IPS-18a (cell line): ENCODE measurements around the gene CRIP2.

Experiments
- H3K27ac ChIP-seq: one replicate; pipeline ENCODE4 v1.5.1; 2013; ENCODE audit warnings: low read length
- H3K27me3 ChIP-seq: one replicate; pipeline ENCODE4 v1.6.1; 2013; ENCODE audit warnings: mild to moderate bottlenecking, low read length; ENCODE audit not compliant: control insufficient read depth, insufficient read depth
- H3K36me3 ChIP-seq: one replicate; pipeline ENCODE4 v1.6.1; 2013; ENCODE audit warnings: low read depth, low read length; ENCODE audit not compliant: control insufficient read depth
- H3K4me1 ChIP-seq: one replicate; pipeline ENCODE4 v1.6.1; 2013; ENCODE audit warnings: low read depth, low read length; ENCODE audit not compliant: control insufficient read depth
- H3K4me3 ChIP-seq: one replicate; pipeline ENCODE4 v1.5.1; 2013; ENCODE audit warnings: low read length
- H3K9ac ChIP-seq: one replicate; pipeline ENCODE4 v1.6.1; 2013; ENCODE audit warnings: mild to moderate bottlenecking, low read length, moderate library complexity
- H3K9me3 ChIP-seq: one replicate; pipeline ENCODE4 v1.6.1; 2013; ENCODE audit warnings: low read depth, low read length; ENCODE audit not compliant: control insufficient read depth

The CRIP2 gene

DNA sequence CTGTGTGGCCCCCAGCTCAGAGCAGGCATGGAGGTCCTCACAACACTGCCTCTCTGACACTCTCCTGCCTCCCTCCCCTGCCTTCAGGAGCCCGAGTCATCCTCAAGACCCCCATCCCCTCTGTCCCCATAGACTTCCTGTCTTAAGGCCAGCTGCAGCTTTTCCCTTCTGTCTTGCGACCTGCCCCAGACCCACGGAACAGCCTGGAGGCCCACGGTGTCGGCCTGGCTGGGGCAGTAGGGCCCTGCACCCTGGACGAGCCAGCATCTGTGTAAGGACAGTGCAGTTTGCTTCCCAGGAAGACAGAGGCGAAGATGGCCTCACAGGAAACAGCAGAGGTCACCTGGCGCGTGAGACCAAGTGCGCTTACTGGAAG, 26.1 kb downstream of the CRIP2 start:
- Histone ChIP-seq H3K4me1 (no peaks in the 10 kb centered on the region), H3K36me3 (no peaks in the 10 kb centered on the region), H3K27me3 (no peaks in the 10 kb centered on the region), H3K4me3 (no peak overlapping the region), H3K27ac (no peak overlapping the region), H3K9ac (no peak overlapping the region), H3K9me3 (no peaks in the 10 kb centered on the region)

DNA sequence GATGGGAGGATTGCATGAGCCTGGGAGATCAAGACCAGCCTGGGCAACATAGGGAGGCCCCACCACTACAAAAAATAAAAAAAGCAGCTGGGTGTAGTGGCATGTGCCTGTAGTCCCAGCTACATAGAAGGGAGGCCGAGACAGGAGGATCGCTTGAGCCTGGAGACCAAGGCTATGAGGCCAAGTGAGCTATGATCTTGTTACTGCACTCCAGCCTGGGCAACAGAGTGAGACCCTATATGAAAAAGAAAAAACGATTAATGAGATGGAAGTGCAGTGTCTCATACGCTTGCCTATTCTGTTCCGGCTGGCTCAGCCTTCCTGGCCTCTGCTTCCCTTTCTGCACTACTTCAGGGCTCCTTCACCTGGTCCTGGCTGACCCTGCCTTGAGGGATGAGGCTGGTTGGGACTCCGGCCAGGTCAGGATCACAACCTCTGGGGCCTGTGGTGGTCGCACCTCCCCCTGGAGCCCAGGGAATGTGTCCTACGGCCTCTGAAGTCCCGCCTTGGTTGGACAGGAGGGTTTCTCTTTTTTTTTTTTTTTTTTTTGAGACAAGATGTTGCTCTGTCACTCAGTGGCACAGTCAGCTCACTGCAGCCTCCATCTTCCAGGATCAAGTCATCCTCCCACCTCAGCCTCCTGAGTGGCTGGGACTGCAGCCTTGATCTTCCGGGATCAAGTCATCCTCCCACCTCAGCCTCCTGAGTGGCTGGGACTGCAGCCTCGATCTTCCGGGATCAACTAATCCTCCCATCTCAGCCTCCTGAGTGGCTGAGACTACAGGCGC, 27.1 kb downstream of the CRIP2 start:
- H3K9me3 ChIP-seq: no peaks in the 10 kb centered on the region
- H3K27me3 ChIP-seq: no peaks in the 10 kb centered on the region
- H3K9ac ChIP-seq: no peak overlapping the region
- H3K27ac ChIP-seq: no peak overlapping the region
- no peaks in the 10 kb centered on the region for H3K36me3 ChIP-seq
- H3K4me1 ChIP-seq: no peaks in the 10 kb centered on the region
- no peak overlapping the region for H3K4me3 ChIP-seq

GRCh38 chr14:105502446-105503295, 28.1 kb downstream of the CRIP2 start:
- H3K4me1 ChIP-seq: no peaks in the 10 kb centered on the region
- H3K4me3 ChIP-seq: no peak overlapping the region
- H3K27me3 ChIP-seq: no peaks in the 10 kb centered on the region
- no peaks in the 10 kb centered on the region for H3K36me3 ChIP-seq
- H3K9me3 ChIP-seq: no peaks in the 10 kb centered on the region
- H3K9ac ChIP-seq: no peak overlapping the region
- H3K27ac ChIP-seq: no peak overlapping the region

DNA sequence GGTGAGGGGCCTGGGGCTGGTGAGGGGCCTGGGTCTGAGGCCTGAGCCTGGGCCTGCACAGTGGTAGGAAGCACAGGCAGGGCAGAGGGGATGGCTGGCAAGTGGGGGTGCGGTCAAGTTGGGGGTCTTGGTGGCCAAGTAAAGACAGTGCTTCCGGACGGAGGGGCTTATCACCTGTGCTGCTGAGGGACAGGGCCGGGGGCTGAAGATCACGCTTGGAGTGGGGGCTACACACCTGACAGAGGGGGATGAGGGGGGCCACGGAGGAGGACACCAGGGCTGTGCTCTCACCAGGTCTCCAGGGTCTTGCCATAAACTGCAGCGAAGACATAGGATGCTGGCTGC, 28.6 kb downstream of the CRIP2 start:
- Histone ChIP-seq H3K4me3 (no peak overlapping the region), H3K27ac (no peak overlapping the region), H3K36me3 (no peaks in the 10 kb centered on the region), H3K9me3 (no peaks in the 10 kb centered on the region), H3K4me1 (no peaks in the 10 kb centered on the region), H3K27me3 (peaks cover 4% of the 10 kb centered on the region), H3K9ac (no peak overlapping the region)

DNA sequence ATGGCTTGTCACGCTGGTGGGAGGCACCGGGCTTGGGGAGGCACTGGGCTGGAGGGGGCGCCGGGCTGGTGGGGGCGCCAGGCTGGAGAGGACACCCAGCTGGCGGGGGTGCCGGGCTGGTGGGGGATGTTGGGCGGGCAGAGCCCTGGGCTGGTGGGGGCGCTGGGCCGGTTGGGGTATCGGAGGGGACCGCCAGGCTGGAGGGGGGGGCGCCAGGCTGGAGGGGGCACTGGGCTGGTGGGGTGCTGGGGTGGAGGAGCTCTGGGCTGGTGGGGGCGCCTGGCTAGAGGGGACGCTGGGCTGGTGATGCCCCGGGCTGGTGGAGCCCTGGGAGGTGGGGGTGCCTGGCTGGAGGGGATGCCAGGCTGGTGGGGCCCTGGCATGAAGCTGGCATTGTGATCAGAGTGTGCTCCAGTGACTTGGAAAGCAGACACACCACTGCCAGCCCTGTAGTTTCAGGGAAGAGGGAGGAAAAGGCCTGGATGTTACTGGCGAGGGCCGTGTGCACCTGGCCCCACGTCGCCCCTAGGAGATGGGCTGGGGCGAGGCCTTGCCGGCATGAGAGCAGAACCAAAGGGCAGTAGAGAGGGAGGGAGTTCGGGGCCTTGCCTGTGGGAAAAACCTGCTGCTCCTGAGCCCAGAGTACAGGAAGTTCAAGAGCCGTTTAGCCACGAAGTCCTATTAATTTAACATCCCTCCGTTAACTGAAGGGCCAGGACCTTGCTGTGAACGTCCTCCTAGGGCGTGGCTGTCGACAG, 29.5 kb downstream of the CRIP2 start:
- Histone ChIP-seq H3K9me3 (no peaks in the 10 kb centered on the region), H3K27me3 (peaks cover 4% of the 10 kb centered on the region), H3K27ac (no peak overlapping the region)

GRCh38 chr14:105505101-105505500, 30.5 kb downstream of the CRIP2 start:
- H3K36me3 ChIP-seq: no peaks in the 10 kb centered on the region
- H3K27me3 ChIP-seq: peaks cover 4% of the 10 kb centered on the region
- H3K4me1 ChIP-seq: no peaks in the 10 kb centered on the region
- H3K9ac ChIP-seq: no peak overlapping the region
- H3K9me3 ChIP-seq: no peaks in the 10 kb centered on the region
- no peak overlapping the region for H3K4me3 ChIP-seq
- no peak overlapping the region for H3K27ac ChIP-seq

More for the DNA sequence above, 29.5 kb downstream of the CRIP2 start:
- Histone ChIP-seq H3K36me3 (no peaks in the 10 kb centered on the region), H3K4me3 (no peak overlapping the region), H3K4me1 (no peaks in the 10 kb centered on the region), H3K9ac (no peak overlapping the region)

DNA sequence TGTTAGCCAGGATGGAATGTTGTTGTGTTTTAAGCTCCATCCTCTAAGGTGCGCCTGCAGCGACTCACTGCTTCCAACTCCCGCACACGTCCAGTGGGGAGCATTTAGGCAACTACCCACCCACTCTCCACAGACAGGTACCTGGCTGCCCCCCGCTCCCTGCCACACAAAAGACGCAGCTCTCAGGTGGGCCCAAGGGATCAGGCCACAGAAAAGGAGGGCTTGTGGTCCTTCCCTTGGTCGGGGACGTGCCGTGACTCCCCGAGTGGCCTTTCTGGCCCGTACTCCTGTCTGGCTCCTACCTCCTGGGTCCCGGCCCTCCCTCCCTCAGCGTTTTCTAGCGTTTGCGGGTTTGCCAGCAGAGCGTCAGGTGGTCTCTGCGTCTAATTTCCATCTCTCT, 32.6 kb downstream of the CRIP2 start:
- Histone ChIP-seq H3K4me1 (no peaks in the 10 kb centered on the region), H3K4me3 (no peak overlapping the region), H3K27ac (no peak overlapping the region), H3K9me3 (no peaks in the 10 kb centered on the region), H3K27me3 (peaks cover 13% of the 10 kb centered on the region), H3K36me3 (no peaks in the 10 kb centered on the region), H3K9ac (no peak overlapping the region)

GRCh38 chr14:105508069-105508468, 33.4 kb downstream of the CRIP2 start:
- Histone ChIP-seq H3K36me3 (no peaks in the 10 kb centered on the region), H3K4me3 (no peak overlapping the region), H3K27me3 (peaks cover 13% of the 10 kb centered on the region), H3K27ac (no peak overlapping the region), H3K9me3 (no peaks in the 10 kb centered on the region), H3K9ac (no peak overlapping the region), H3K4me1 (no peaks in the 10 kb centered on the region)

DNA sequence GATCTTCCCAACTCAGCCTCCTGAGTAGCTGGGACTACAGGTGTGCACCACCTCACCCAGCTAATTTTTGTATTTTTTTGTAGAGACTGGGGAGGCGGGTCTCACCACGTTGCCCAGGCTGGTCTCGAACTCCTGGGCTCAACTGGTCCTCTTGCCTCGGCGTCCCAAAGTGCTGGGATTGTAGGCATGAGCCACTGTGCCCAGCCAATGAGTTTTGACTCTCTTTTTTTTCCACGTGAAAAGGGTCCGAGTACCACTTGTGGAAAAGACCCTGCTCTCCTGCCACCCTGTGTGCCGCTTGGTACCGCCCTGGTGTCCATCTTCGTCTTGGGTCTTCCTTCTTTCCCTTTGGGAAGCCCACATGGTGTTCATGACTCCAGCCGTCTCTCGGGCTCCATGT, 34.0 kb downstream of the CRIP2 start:
- Histone ChIP-seq H3K9ac (no peak overlapping the region), H3K4me3 (no peak overlapping the region), H3K27me3 (peaks cover 13% of the 10 kb centered on the region), H3K4me1 (no peaks in the 10 kb centered on the region), H3K27ac (no peak overlapping the region), H3K36me3 (no peaks in the 10 kb centered on the region), H3K9me3 (no peaks in the 10 kb centered on the region)

DNA sequence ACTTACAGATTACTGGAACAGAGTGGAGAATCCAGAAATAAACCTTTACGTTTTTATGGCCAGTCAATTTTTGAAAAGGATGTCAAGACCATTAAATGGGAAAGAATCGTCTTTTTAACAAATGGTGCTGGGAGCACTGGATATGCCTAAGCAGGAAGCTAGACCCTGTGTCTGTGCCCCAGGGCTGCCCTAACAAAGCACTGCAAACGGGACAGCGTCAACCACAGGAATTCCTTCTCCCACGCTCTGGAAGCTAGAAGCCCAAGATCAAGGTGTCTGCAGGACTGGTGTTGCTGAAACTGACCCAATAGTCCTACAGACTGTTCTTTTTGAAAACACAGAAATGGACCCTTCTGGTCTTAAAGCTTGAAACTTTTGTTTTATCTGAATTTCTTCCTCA, 42.5 kb downstream of the CRIP2 start:
- no peak overlapping the region for H3K27ac ChIP-seq
- no peak overlapping the region for H3K9ac ChIP-seq
- no peaks in the 10 kb centered on the region for H3K36me3 ChIP-seq
- peaks cover 7% of the 10 kb centered on the region for H3K27me3 ChIP-seq
- H3K4me3 ChIP-seq: no peak overlapping the region
- H3K9me3 ChIP-seq: peaks cover 5% of the 10 kb centered on the region
- no peaks in the 10 kb centered on the region for H3K4me1 ChIP-seq

DNA sequence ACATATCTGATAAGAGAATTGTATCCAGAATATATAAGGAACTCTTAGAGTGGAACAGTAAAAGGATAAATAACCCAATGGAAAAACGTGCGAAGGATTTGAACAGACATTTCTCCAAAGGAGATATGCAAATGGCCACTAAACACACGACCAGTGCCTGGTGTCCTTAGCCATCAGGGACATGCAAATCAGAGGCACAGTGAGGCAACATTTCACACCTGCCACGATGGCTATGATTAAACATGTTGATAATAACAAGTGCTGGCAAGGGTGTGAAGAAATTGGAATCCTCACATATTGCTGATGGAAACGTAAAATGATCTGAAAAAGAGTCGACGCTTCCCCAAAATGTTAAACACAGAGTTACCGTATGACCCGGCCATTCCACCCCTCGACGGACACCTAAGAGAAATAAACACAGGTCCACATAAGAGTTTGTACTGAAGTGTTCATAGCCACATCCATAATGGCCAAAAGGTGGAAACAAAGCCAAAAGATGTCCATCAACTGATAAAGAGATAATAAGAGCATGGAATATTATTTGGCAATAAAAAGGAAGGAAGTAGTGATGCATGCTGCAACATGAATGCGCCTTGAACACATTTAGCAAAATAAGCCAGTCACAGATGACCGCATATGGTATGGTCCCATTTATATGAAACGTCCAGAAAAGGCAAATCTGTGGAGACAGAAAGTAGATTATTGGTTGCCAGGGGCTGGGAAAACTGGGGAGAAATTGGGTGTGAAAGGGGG, 45.5 kb downstream of the CRIP2 start:
- Histone ChIP-seq H3K27me3 (peaks cover 27% of the 10 kb centered on the region), H3K9me3 (peaks cover 5% of the 10 kb centered on the region), H3K4me3 (no peak overlapping the region), H3K27ac (no peak overlapping the region), H3K9ac (no peak overlapping the region), H3K4me1 (no peaks in the 10 kb centered on the region), H3K36me3 (no peaks in the 10 kb centered on the region)
